Measurements from ENCODE around the gene CBFA2T3. TPM values are rescaled to one million over a fixed set of nuclear protein-coding genes. Genes with fewer than 3 reads are reported as not detected.

CBFA2T3 gene
- total and polyA plus RNA-seq, 2 of the 8 experiments (the other 6 are each of a cell fraction or from before 2014, with no cell fraction given): 0.51 to 1.3 TPM

- no peak for FAIRE-seq
- H3K23ac ChIP-seq (ENCODE audit: insufficient read length): no peak overlapping the region
- WGBS, 2 experiments (ENCODE audit: extremely low coverage in 1 of 2, insufficient coverage in 1 of 2, insufficient read length in 1 of 2, insufficient replicate concordance in 2 of 2, low coverage in 1 of 2, low lambda C conversion rate in 2 of 2, missing lambda C conversion rate in 1 of 2): 96% methylated on average over 11 of the region's 12 CpGs; no CpG with 5 or more reads in 1 of the 2 experiments
Observed at GRCh38 chr16:88900662-88901052, 76.3 kb downstream of the CBFA2T3 start.

More at GRCh38 chr16:88900662-88901052, 76.3 kb downstream of the CBFA2T3 start:
- Histone ChIP-seq H3K18ac (ENCODE audit: extremely low read depth, low read length) (no peak overlapping the region), H3K27ac (ENCODE audit: low read depth, low read length) (no peak overlapping the region), H2BK15ac (ENCODE audit: low read length) (peak overlapping the region; percentile 72; the same call in 1 of the 2 replicates), H2BK12ac (ENCODE audit: low read depth, low read length) (no peak overlapping the region), H2AFZ (ENCODE audit: low read length) (no peak overlapping the region), H4K20me1 (replicated peaks in 1 of 2; ENCODE audit: control insufficient read depth in 1 of 2, insufficient read depth in 2 of 2, low read length in 2 of 2) (no peaks in the 10 kb centered on the region), H2BK120ac (replicated peaks; ENCODE audit: low read depth, low read length) (no peak overlapping the region), H4K5ac (ENCODE audit: insufficient read length, low read depth, low read length) (no peak overlapping the region), H3K4ac (replicated peaks; ENCODE audit: insufficient read length, low read depth, low read length) (no peak overlapping the region), H3K79me2 (ENCODE audit: control insufficient read depth in 1 of 2, insufficient read depth in 2 of 2, low read length in 2 of 2) (no peaks in the 10 kb centered on the region), H3K79me1 (ENCODE audit: low read depth, low read length) (no peaks in the 10 kb centered on the region), H3K56ac (replicated peaks; ENCODE audit: insufficient read length, low read depth, low read length) (no peak overlapping the region), H3K4me2 (ENCODE audit: insufficient read depth in 1 of 2, low read depth in 2 of 2, low read length in 2 of 2) (no peak overlapping the region), H3K4me3 (ENCODE audit: extremely low read depth in 1 of 4, insufficient read depth in 2 of 4, low read depth in 3 of 4, low read length in 4 of 4) (no peak overlapping the region), H3K4me1 (replicated peaks in 1 of 4; ENCODE audit: control insufficient read depth in 3 of 4, insufficient read depth in 4 of 4, low read length in 3 of 4) (peaks cover 0 to 5% (median 2%) of the 10 kb centered on the region in 4 experiments; a peak in 3 of 7 replicates), H3K23me2 (ENCODE audit: low read depth, low read length) (no peaks in the 10 kb centered on the region), H2BK5ac (ENCODE audit: low read depth, low read length) (no peak overlapping the region), H4K8ac (ENCODE audit: extremely low read depth, insufficient read depth, low read length) (peak overlapping the region; percentile 11; the same call in 1 of the 2 replicates), H3K27me3 (replicated peaks in 1 of 4; ENCODE audit: control insufficient read depth in 3 of 4, extremely low read depth in 1 of 4, insufficient read depth in 3 of 4, low read length in 3 of 4) (no peaks in the 10 kb centered on the region), H2BK20ac (ENCODE audit: low read length) (no peak overlapping the region), H3K36me3 (ENCODE audit: control insufficient read depth in 2 of 4, insufficient read depth in 4 of 4, low read length in 3 of 4) (no peaks in the 10 kb centered on the region), H3K9ac (replicated peaks in 1 of 4; ENCODE audit: extremely low read depth in 1 of 4, low read depth in 3 of 4, low read length in 3 of 4) (no peak overlapping the region), H3K14ac (ENCODE audit: insufficient read length) (no peak overlapping the region), H4K91ac (replicated peaks; ENCODE audit: insufficient read length, low read length) (no peak overlapping the region), H2AK5ac (ENCODE audit: low read depth, low read length) (no peak overlapping the region), H3K9me3 (ENCODE audit: insufficient read depth in 2 of 2, low read depth in 1 of 2, low read length in 1 of 2) (no peaks in the 10 kb centered on the region)
- POLR2A ChIA-PET (ENCODE audit: partially characterized antibody): interaction anchor here (0.7 to 3.0 kb wide), 2 partner anchors 9 to 91 kb away, joined by 4 to 8 read pairs; no protein-coding TSS in a partner anchor
- no peak for DNase-seq (ENCODE audit: low read depth in 1 of 2, low spot score in 2 of 2)
- CTCF ChIA-PET (ENCODE audit: partially characterized antibody): interaction anchor here (0.9 to 1.1 kb wide), 2 partner anchors 13 to 125 kb away, joined by 3 read pairs; no protein-coding TSS in a partner anchor
- no peak for TF ChIP-seq ATF3 (IDR thresholded peaks at IDR 0.05; ENCODE audit: insufficient read depth, low read depth, low read length)
- TF ChIP-seq CTBP2 (IDR thresholded peaks at IDR 0.05; ENCODE audit: borderline replicate concordance, insufficient read depth, insufficient read length, low read length): no peak
- TF ChIP-seq USF2 (IDR thresholded peaks at IDR 0.05; ENCODE audit: low read length): no peak
- TF ChIP-seq ZNF274 (IDR thresholded peaks at IDR 0.05; ENCODE audit: borderline replicate concordance, extremely low read depth, low read length): no peak
